Spleen (tissue), 11 donors: ENCODE data around the gene CDC42BPB. TPM values are rescaled to one million over a fixed set of nuclear protein-coding genes. Genes with fewer than 3 reads are reported as not detected.

ENCODE experiments used
- DNase-seq: peaks from one replicate; pipeline ENCODE4 v3.0.0-alpha.2; 2020
- H3K27ac ChIP-seq, 8 donors: fragments of 200-600 bp; sonication (generic) in 7 of 8; 1 replicate in 4 of 8; 2 replicates in 4 of 8; pipeline versions ENCODE4 v1.5.0 to v1.8.0; 2016 to 2021; ENCODE audit warnings: inconsistent platforms in 4 of 8, mild to moderate bottlenecking in 4 of 8, moderate library complexity in 1 of 8
- H3K27me3 ChIP-seq, 7 donors: fragments of 200-600 bp; sonication (generic) in 6 of 7; replicated peaks in 1 of 7; 1 replicate in 4 of 7; 2 replicates in 3 of 7; pipeline versions ENCODE4 v1.5.0 to v1.8.0; 2016 to 2021; ENCODE audit warnings: inconsistent platforms in 3 of 7, mild to moderate bottlenecking in 1 of 7
- H3K36me3 ChIP-seq, 6 donors: fragments of 200-600 bp; sonication (generic) in 5 of 6; 1 replicate in 4 of 6; 2 replicates in 2 of 6; pipeline versions ENCODE4 v1.5.0 to v1.8.0; 2016 to 2021; ENCODE audit warnings: inconsistent platforms in 2 of 6
- H3K4me1 ChIP-seq, 6 donors: fragments of 200-600 bp; sonication (generic) in 5 of 6; 1 replicate in 3 of 6; 2 replicates in 3 of 6; pipeline versions ENCODE4 v1.5.0 to v1.8.0; 2016 to 2021; ENCODE audit warnings: inconsistent platforms in 3 of 6
- H3K4me3 ChIP-seq, 8 donors: fragments of 200-600 bp; sonication (generic) in 7 of 8; 1 replicate in 4 of 8; 2 replicates in 4 of 8; pipeline versions ENCODE4 v1.5.0 to v1.8.0; 2016 to 2021; ENCODE audit warnings: inconsistent platforms in 4 of 8, mild to moderate bottlenecking in 4 of 8, moderate library complexity in 2 of 8
- H3K9me3 ChIP-seq, 8 donors: fragments of 200-600 bp; sonication (generic) in 7 of 8; 1 replicate in 4 of 8; 2 replicates in 4 of 8; pipeline versions ENCODE4 v1.5.0 to v1.8.0; 2016 to 2021; ENCODE audit warnings: inconsistent platforms in 4 of 8
- CTCF ChIP-seq, 11 experiments: fragments of 200-600 bp in 7 of 11; fragments of 450-650 bp in 4 of 11; sonication (generic) in 4 of 11; IDR thresholded peaks in 8 of 11; conservative IDR thresholded peaks in 3 of 11; 1 replicate in 7 of 11; 2 replicates in 4 of 11; pipeline versions ENCODE4 v1.4.0 to v1.8.0; 2016 to 2021; ENCODE audit warnings: antibody characterized with exemption in 11 of 11, inconsistent platforms in 4 of 11, mild to moderate bottlenecking in 1 of 11
- POLR2A ChIP-seq, 3 donors: fragments of 450-650 bp; IDR thresholded peaks; one replicate each; pipeline ENCODE4 v1.5.1; 2017; ENCODE audit warnings: antibody characterized with exemption in 3 of 3, mild to moderate bottlenecking in 1 of 3
- POLR2AphosphoS5 ChIP-seq, 3 donors: sonication (generic); formaldehyde crosslinking; IDR thresholded peaks; one replicate each; pipeline ENCODE4 v1.5.1; 2017; ENCODE audit warnings: antibody characterized with exemption in 3 of 3
- WGBS, 5 donors: extraction: QIAGEN DNeasy Blood & Tissue Kit in 3 of 5; methylation state at CpG; one replicate each; pipeline versions ENCODE4 v1.1.5 to v1.1.7; 2013 to 2018; 5-methylcytosine and 5-hydroxymethylcytosine counted together
- intact Hi-C: fragments of 100-400 bp; cut with DNase I; formaldehyde crosslinking; loops from one replicate; pipeline ENCODE4 v1.15.0; 2023; ENCODE audit warnings: low total_unique reads
- polyA plus RNA-seq, 3 donors: library from polyadenylated mRNA; stranded (reverse); fragments of 200-250 nt; gene quantifications; one replicate each; pipeline ENCODE4 v1.2.1, GENCODE V29; 2013
- total RNA-seq, 7 donors: library from RNA; depleted of rRNA in 3 of 7; stranded (reverse); fragments of >200 nt in 3 of 7; fragmentation: NEBNext Ultra II Directional in 4 of 7; extraction: Animal tissue kit (Norgen Biotek cat#: 25700) in 4 of 7; gene quantifications; one replicate each; pipeline versions ENCODE4 v1.1.0 to v1.2.1, GENCODE V29; 2016 to 2021
- donor health status: healthy with polysubstance abuse.
- donor health status: DM: no; HTN: no; CAD: no; lungs with moderate emphysema.
- donor health status: DM: no; HTN: no; CAD: no.
- donor health status: Bipolar disorder and iron deficiency.
- donor health status: healthy.
- donor health status: DM: no; HTN: no; CAD: no.
- donor health status: DM: yes; HTN: yes; CAD: no.

The CDC42BPB gene
- total and polyA plus RNA-seq, 10 donors = 6.4 to 94.5 (median 77.8) TPM

GRCh38 chr14:102926104-102926503 is 131.2 kb downstream of the CDC42BPB start:
- Histone ChIP-seq H3K4me1 (peaks cover 28 to 61% (median 51%) of the 10 kb centered on the region in 6 donors), H3K4me3 (no peak overlapping the region), H3K27ac (no peak overlapping the region), H3K9me3 (no peaks in the 10 kb centered on the region), H3K36me3 (no peaks in the 10 kb centered on the region), H3K27me3 (peaks cover 3 to 94% (median 56%) of the 10 kb centered on the region in 7 donors)
- intact Hi-C loops = no loop called here
- no peak for TF ChIP-seq POLR2A (IDR thresholded peaks at IDR 0.05)
- TF ChIP-seq CTCF (IDR thresholded peaks at IDR 0.05 in 8 of 11, conservative IDR thresholded peaks at IDR 0.05 in 3 of 11) = no peak
- TF ChIP-seq POLR2AphosphoS5 (IDR thresholded peaks at IDR 0.05) = no peak
- WGBS, 5 donors = 75 to 80% (median 78%) methylated on average over 12 of the region's 12 CpGs
- DNase-seq = no peak

- H3K4me3 ChIP-seq = no peak overlapping the region
- intact Hi-C loops = no loop called here
- H3K4me1 ChIP-seq = peaks cover 28 to 57% (median 49%) of the 10 kb centered on the region in 6 donors
- 78 to 89% (median 85%) methylated on average over 8 to 11 of the region's 11 CpGs for WGBS, 5 donors
- H3K9me3 ChIP-seq = no peaks in the 10 kb centered on the region
- no peak overlapping the region for H3K27ac ChIP-seq
- peaks cover 3 to 90% (median 54%) of the 10 kb centered on the region in 7 donors for H3K27me3 ChIP-seq
- H3K36me3 ChIP-seq = no peaks in the 10 kb centered on the region
- TF ChIP-seq POLR2AphosphoS5 (IDR thresholded peaks at IDR 0.05) (no peak), CTCF (IDR thresholded peaks at IDR 0.05 in 8 of 11, conservative IDR thresholded peaks at IDR 0.05 in 3 of 11) (no peak), POLR2A (IDR thresholded peaks at IDR 0.05) (no peak)
- no peak for DNase-seq
Measured at GRCh38 chr14:102925646-102926045, 131.7 kb downstream of the CDC42BPB start.

- no peak for TF ChIP-seq POLR2A (IDR thresholded peaks at IDR 0.05)
- no peak for TF ChIP-seq POLR2AphosphoS5 (IDR thresholded peaks at IDR 0.05)
- TF ChIP-seq CTCF (IDR thresholded peaks at IDR 0.05 in 8 of 11, conservative IDR thresholded peaks at IDR 0.05 in 3 of 11) = no peak
- Histone ChIP-seq H3K9me3 (no peaks in the 10 kb centered on the region), H3K27me3 (peaks cover 3 to 82% (median 47%) of the 10 kb centered on the region in 7 donors), H3K4me3 (no peak overlapping the region), H3K27ac (no peak overlapping the region), H3K4me1 (peaks cover 25 to 49% (median 42%) of the 10 kb centered on the region in 6 donors), H3K36me3 (no peaks in the 10 kb centered on the region)
- WGBS, 5 donors = 83 to 86% (median 85%) methylated on average over 19 to 25 of the region's 25 CpGs
- intact Hi-C loops = no loop called here
- no peak for DNase-seq
Measured at GRCh38 chr14:102924632-102925588, 132.4 kb downstream of the CDC42BPB start.

GRCh38 chr14:102923925-102924486 is 133.3 kb downstream of the CDC42BPB start:
- no peak for DNase-seq
- Histone ChIP-seq H3K4me3 (peak overlapping the region in 2 of 8 donors; percentile 23 to 64), H3K27me3 (peaks cover 0 to 73% (median 38%) of the 10 kb centered on the region in 7 donors), H3K4me1 (peaks cover 16 to 40% (median 33%) of the 10 kb centered on the region in 6 donors), H3K9me3 (no peaks in the 10 kb centered on the region), H3K36me3 (no peaks in the 10 kb centered on the region), H3K27ac (no peak overlapping the region)
- 41 to 49% (median 44%) methylated on average over 10 to 11 of the region's 11 CpGs for WGBS, 5 donors
- TF ChIP-seq CTCF (IDR thresholded peaks at IDR 0.05 in 8 of 11, conservative IDR thresholded peaks at IDR 0.05 in 3 of 11) (no peak), POLR2AphosphoS5 (IDR thresholded peaks at IDR 0.05) (no peak), POLR2A (IDR thresholded peaks at IDR 0.05) (no peak)
- intact Hi-C loops = no loop called here
